ENCODE data around the gene BMS1.
"Not testable (repeated sequence)": the region's sequence is repeated elsewhere in the genome, so short reads cannot be mapped to it uniquely, and the experiment has no call there.

GRCh38 chr10:42741536-42741935, 41.1 kb upstream of the BMS1 start:
- TF ChIP-seq POLR2A, POLR2AphosphoS5 (IDR thresholded peaks at IDR 0.05): not testable (repeated sequence)
- TF ChIP-seq, protein P1, sequence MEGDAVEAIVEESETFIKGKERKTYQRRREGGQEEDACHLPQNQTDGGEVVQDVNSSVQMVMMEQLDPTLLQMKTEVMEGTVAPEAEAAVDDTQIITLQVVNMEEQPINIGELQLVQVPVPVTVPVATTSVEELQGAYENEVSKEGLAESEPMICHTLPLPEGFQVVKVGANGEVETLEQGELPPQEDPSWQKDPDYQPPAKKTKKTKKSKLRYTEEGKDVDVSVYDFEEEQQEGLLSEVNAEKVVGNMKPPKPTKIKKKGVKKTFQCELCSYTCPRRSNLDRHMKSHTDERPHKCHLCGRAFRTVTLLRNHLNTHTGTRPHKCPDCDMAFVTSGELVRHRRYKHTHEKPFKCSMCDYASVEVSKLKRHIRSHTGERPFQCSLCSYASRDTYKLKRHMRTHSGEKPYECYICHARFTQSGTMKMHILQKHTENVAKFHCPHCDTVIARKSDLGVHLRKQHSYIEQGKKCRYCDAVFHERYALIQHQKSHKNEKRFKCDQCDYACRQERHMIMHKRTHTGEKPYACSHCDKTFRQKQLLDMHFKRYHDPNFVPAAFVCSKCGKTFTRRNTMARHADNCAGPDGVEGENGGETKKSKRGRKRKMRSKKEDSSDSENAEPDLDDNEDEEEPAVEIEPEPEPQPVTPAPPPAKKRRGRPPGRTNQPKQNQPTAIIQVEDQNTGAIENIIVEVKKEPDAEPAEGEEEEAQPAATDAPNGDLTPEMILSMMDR (IDR thresholded peaks at IDR 0.05 in 8 of 11, conservative IDR thresholded peaks at IDR 0.05 in 3 of 11): not testable (repeated sequence)
